H9 (cell line): ENCODE results near the gene ZMYM2. TPM values are rescaled to one million over a fixed set of nuclear protein-coding genes. Genes with fewer than 3 reads are reported as not detected.

Experiments
- DNase-seq: peaks from one replicate; pipeline ENCODE4 v3.0.0-alpha.2; 2017
- H2AFZ ChIP-seq: one replicate; pipeline ENCODE4 v1.6.1; 2013; ENCODE audit warnings: mild to moderate bottlenecking, low read length, control low read depth, moderate library complexity
- H2AK5ac ChIP-seq: 2 replicates; pipeline ENCODE4 v1.6.1; 2013; ENCODE audit warnings: low read length, control low read depth, mixed read lengths; ENCODE audit not compliant: insufficient read length
- H2BK120ac ChIP-seq: one replicate; pipeline ENCODE4 v1.6.1; 2013; ENCODE audit warnings: low read depth, mild to moderate bottlenecking, low read length, control low read depth, inconsistent platforms; ENCODE audit not compliant: poor library complexity, severe bottlenecking
- H2BK12ac ChIP-seq: 2 replicates; pipeline ENCODE4 v1.6.1; 2013; ENCODE audit warnings: low read length, control low read depth, mixed read lengths, low read depth; ENCODE audit not compliant: insufficient read length
- H2BK15ac ChIP-seq: 2 replicates; pipeline ENCODE4 v1.6.1; 2013; ENCODE audit warnings: low read depth, low read length, control low read depth
- H2BK20ac ChIP-seq: one replicate; pipeline ENCODE4 v1.6.1; 2013; ENCODE audit warnings: low read depth, mild to moderate bottlenecking, low read length, control low read depth, inconsistent platforms; ENCODE audit not compliant: poor library complexity, severe bottlenecking
- H2BK5ac ChIP-seq: 2 replicates; pipeline ENCODE4 v1.6.1; 2013; ENCODE audit warnings: low read length, control low read depth, mixed read lengths; ENCODE audit not compliant: insufficient read length
- H3K14ac ChIP-seq: 2 replicates; pipeline ENCODE4 v1.6.1; 2013; ENCODE audit warnings: low read length, control low read depth; ENCODE audit not compliant: insufficient read depth
- H3K18ac ChIP-seq: 2 replicates; pipeline ENCODE4 v1.6.1; 2013; ENCODE audit warnings: low read depth, mild to moderate bottlenecking, mixed read lengths, low read length, control low read depth; ENCODE audit not compliant: insufficient read length
- H3K23ac ChIP-seq: 2 replicates; pipeline ENCODE4 v1.6.1; 2013; ENCODE audit warnings: low read length, control low read depth, mixed read lengths, low read depth; ENCODE audit not compliant: insufficient read length
- H3K23me2 ChIP-seq: 2 replicates; pipeline ENCODE4 v1.6.1; 2013; ENCODE audit warnings: low read depth, mild to moderate bottlenecking, mixed read lengths, low read length, control low read depth; ENCODE audit not compliant: insufficient read length, poor library complexity, severe bottlenecking
- H3K27ac ChIP-seq: 2 replicates; pipeline ENCODE4 v1.5.1; 2013; ENCODE audit warnings: low read length, control low read depth, mixed read lengths, low read depth; ENCODE audit not compliant: insufficient read length
- H3K27me3 ChIP-seq: 2 replicates; pipeline ENCODE4 v1.6.1; 2013; ENCODE audit warnings: low read length, control low read depth, inconsistent platforms; ENCODE audit not compliant: insufficient read depth
- H3K4ac ChIP-seq: 2 replicates; pipeline ENCODE4 v1.6.1; 2013; ENCODE audit warnings: low read depth, mild to moderate bottlenecking, control low read depth, inconsistent platforms, low read length, moderate library complexity
- H3K4me1 ChIP-seq: 2 replicates; pipeline ENCODE4 v1.6.1; 2013; ENCODE audit warnings: low read length, control low read depth, inconsistent platforms; ENCODE audit not compliant: insufficient read depth
- H3K4me2 ChIP-seq: 2 replicates; pipeline ENCODE4 v1.6.1; 2013; ENCODE audit warnings: low read length, control low read depth, mixed read lengths; ENCODE audit not compliant: insufficient read length, insufficient read depth
- H3K56ac ChIP-seq: 2 replicates; pipeline ENCODE4 v1.6.1; 2013; ENCODE audit warnings: low read depth, mild to moderate bottlenecking, mixed read lengths, low read length, control low read depth; ENCODE audit not compliant: insufficient read length
- H3K79me1 ChIP-seq: 2 replicates; pipeline ENCODE4 v1.6.1; 2013; ENCODE audit warnings: low read depth, mild to moderate bottlenecking, moderate library complexity, low read length, control low read depth, inconsistent platforms; ENCODE audit not compliant: insufficient read depth, poor library complexity, severe bottlenecking
- H3K79me2 ChIP-seq: 2 replicates; pipeline ENCODE4 v1.6.1; 2013; ENCODE audit warnings: low read length, control low read depth, inconsistent platforms; ENCODE audit not compliant: insufficient read depth
- H3K9ac ChIP-seq: 2 replicates; pipeline ENCODE4 v1.6.1; 2013; ENCODE audit warnings: low read length, control low read depth, mixed read lengths; ENCODE audit not compliant: insufficient read length; ENCODE audit errors: extremely low read depth
- H3K9me3 ChIP-seq: one replicate; pipeline ENCODE4 v1.6.1; 2013; ENCODE audit warnings: low read depth, low read length, inconsistent platforms; ENCODE audit not compliant: control insufficient read depth
- H3T11ph ChIP-seq: one replicate; pipeline ENCODE4 v1.6.1; 2013; ENCODE audit warnings: mild to moderate bottlenecking, low read length, control low read depth, inconsistent platforms
- H4K20me1 ChIP-seq: one replicate; pipeline ENCODE4 v1.6.1; 2013; ENCODE audit not compliant: control insufficient read depth, insufficient read length, insufficient read depth
- H4K5ac ChIP-seq: 2 replicates; pipeline ENCODE4 v1.6.1; 2013; ENCODE audit warnings: low read depth, mild to moderate bottlenecking, mixed read lengths, low read length, control low read depth; ENCODE audit not compliant: insufficient read length
- H4K8ac ChIP-seq: replicated peaks from 2 replicates; pipeline ENCODE4 v1.6.1; 2013; ENCODE audit warnings: low read length, control low read depth, mixed read lengths, low read depth; ENCODE audit not compliant: insufficient read length
- H4K91ac ChIP-seq: 2 replicates; pipeline ENCODE4 v1.6.1; 2013; ENCODE audit warnings: low read depth, mild to moderate bottlenecking, moderate library complexity, mixed read lengths, low read length, control low read depth; ENCODE audit not compliant: insufficient read length
- H3K27ac Mint-ChIP-seq, 3 experiments: 2 replicates in 2 of 3; 3 replicates in 1 of 3; pipeline ENCODE4 v1.8.0; 2020 to 2021; ENCODE audit warnings: mixed read lengths in 3 of 3, mild to moderate bottlenecking in 1 of 3, moderate library complexity in 1 of 3
- H3K27me3 Mint-ChIP-seq: 2 replicates; pipeline ENCODE4 v1.8.0; 2021; ENCODE audit warnings: low read depth, mild to moderate bottlenecking, moderate library complexity, mixed read lengths
- H3K36me3 Mint-ChIP-seq, 3 experiments: 2 replicates in 2 of 3; 3 replicates in 1 of 3; pipeline ENCODE4 v1.8.0; 2020 to 2021; ENCODE audit warnings: low read depth in 3 of 3, mixed read lengths in 3 of 3; ENCODE audit not compliant: insufficient read depth in 1 of 3
- H3K4me1 Mint-ChIP-seq, 2 experiments: 2 replicates each; pipeline ENCODE4 v1.8.0; 2020; ENCODE audit warnings: mixed read lengths in 2 of 2
- H3K4me3 Mint-ChIP-seq, 2 experiments: 2 replicates in 1 of 2; 3 replicates in 1 of 2; pipeline ENCODE4 v1.8.0; 2020 to 2021; ENCODE audit warnings: mild to moderate bottlenecking in 2 of 2, mixed read lengths in 2 of 2, moderate library complexity in 1 of 2
- H3K9me3 Mint-ChIP-seq, 2 experiments: 2 replicates in 1 of 2; 3 replicates in 1 of 2; pipeline ENCODE4 v1.8.0; 2020; ENCODE audit warnings: mild to moderate bottlenecking in 2 of 2, mixed read lengths in 2 of 2, moderate library complexity in 1 of 2
- WGBS: extraction: QIAGEN DNeasy Blood & Tissue Kit; methylation state at CpG from one replicate; pipeline ENCODE4 v1.1.7; 2013; ENCODE audit warnings: missing lambda C conversion rate, low lambda C conversion rate, mixed read lengths; ENCODE audit not compliant: insufficient read length; ENCODE audit errors: extremely low coverage; 5-methylcytosine and 5-hydroxymethylcytosine counted together
- total RNA-seq: library from RNA; stranded (reverse); gene quantifications from 2 replicates; pipeline ENCODE4 v1.2.1, GENCODE V29; 2021
- TF ChIP-seq, protein P1 (sequence below): fragments of 200-600 bp; sonication (generic); conservative IDR thresholded peaks from 3 replicates; pipeline ENCODE4 v1.8.0; 2021; ENCODE audit warnings: antibody characterized with exemption, mild to moderate bottlenecking

Gene ZMYM2
- total RNA-seq, 1 experiment from 2014 or later, result 173 TPM

DNA sequence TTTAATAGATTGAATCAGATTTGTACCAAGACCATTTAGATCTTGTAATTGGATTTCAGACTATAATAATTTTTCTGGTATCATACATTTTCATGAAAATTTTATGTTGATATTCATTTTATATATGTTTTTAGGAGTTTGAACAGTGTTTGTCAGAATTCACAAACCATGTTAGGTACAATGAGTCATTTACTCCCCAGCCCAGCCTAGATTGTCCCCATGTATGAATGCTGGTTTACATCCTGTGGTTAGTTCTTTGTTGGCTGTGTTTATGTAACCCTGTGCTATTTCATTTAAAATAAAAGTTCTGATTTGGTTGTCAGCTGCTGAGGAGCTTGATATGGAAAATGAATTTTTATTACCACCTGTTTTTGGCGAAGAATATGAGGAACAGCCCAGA, 105.6 kb downstream of the ZMYM2 start:
- no peak overlapping the region for H2AFZ ChIP-seq
- no peak overlapping the region for H3K56ac ChIP-seq
- no CpG with 5 or more reads among the region's 1 CpG for WGBS
- no peak overlapping the region for H2BK120ac ChIP-seq
- no peak for DNase-seq
- H3K79me2 ChIP-seq, result no peaks in the 10 kb centered on the region
- no peak overlapping the region for H3K23ac ChIP-seq
- H3K9me3 ChIP-seq, result no peaks in the 10 kb centered on the region
- Mint-ChIP-seq H3K27me3 (no peaks in the 10 kb centered on the region), H3K4me3 (no peak overlapping the region), H3K36me3 (peaks cover 23 to 74% (median 63%) of the 10 kb centered on the region in 3 experiments; a peak in 6 of 7 replicates), H3K9me3 (no peaks in the 10 kb centered on the region), H3K4me1 (no peaks in the 10 kb centered on the region), H3K27ac (no peak overlapping the region)
- H3K4ac ChIP-seq, result no peak overlapping the region
- H2AK5ac ChIP-seq, result no peak overlapping the region
- H3K23me2 ChIP-seq, result no peaks in the 10 kb centered on the region
- H4K91ac ChIP-seq, result no peak overlapping the region
- no peak overlapping the region for H2BK5ac ChIP-seq
- no peaks in the 10 kb centered on the region for H3K79me1 ChIP-seq
- H4K5ac ChIP-seq, result no peak overlapping the region
- no peak overlapping the region for H3K4me2 ChIP-seq
- H2BK15ac ChIP-seq, result no peak overlapping the region
- H2BK20ac ChIP-seq, result no peak overlapping the region
- H3K9ac ChIP-seq, result no peak overlapping the region
- no peak overlapping the region for H3K14ac ChIP-seq
- no peak overlapping the region for H3K27ac ChIP-seq
- no peak overlapping the region for H3T11ph ChIP-seq
- H4K20me1 ChIP-seq, result no peaks in the 10 kb centered on the region
- no peak overlapping the region for H3K18ac ChIP-seq
- H3K4me1 ChIP-seq, result no peaks in the 10 kb centered on the region
- TF ChIP-seq, protein P1, sequence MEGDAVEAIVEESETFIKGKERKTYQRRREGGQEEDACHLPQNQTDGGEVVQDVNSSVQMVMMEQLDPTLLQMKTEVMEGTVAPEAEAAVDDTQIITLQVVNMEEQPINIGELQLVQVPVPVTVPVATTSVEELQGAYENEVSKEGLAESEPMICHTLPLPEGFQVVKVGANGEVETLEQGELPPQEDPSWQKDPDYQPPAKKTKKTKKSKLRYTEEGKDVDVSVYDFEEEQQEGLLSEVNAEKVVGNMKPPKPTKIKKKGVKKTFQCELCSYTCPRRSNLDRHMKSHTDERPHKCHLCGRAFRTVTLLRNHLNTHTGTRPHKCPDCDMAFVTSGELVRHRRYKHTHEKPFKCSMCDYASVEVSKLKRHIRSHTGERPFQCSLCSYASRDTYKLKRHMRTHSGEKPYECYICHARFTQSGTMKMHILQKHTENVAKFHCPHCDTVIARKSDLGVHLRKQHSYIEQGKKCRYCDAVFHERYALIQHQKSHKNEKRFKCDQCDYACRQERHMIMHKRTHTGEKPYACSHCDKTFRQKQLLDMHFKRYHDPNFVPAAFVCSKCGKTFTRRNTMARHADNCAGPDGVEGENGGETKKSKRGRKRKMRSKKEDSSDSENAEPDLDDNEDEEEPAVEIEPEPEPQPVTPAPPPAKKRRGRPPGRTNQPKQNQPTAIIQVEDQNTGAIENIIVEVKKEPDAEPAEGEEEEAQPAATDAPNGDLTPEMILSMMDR, result no peak
- no peak overlapping the region for H2BK12ac ChIP-seq
- no peak overlapping the region for H4K8ac ChIP-seq
- H3K27me3 ChIP-seq, result no peaks in the 10 kb centered on the region
